Sigmoid colon (tissue), 7 donors: ENCODE data around the gene PPP1R12A. TPM values are rescaled to one million over a fixed set of nuclear protein-coding genes. Genes with fewer than 3 reads are reported as not detected.

Experiments used
- DNase-seq: peaks from one replicate; pipeline ENCODE4 v3.0.0-alpha.2; 2019
- H3K27ac ChIP-seq, 4 donors: fragments of 200-600 bp; sonication (generic); one replicate each; pipeline ENCODE4 v1.5.1; 2016 to 2019; ENCODE audit warnings: mild to moderate bottlenecking in 1 of 4
- H3K27me3 ChIP-seq, 3 donors: fragments of 200-600 bp; sonication (generic); one replicate each; pipeline ENCODE4 v1.5.1; 2019; ENCODE audit warnings: mild to moderate bottlenecking in 1 of 3
- H3K36me3 ChIP-seq, 4 donors: fragments of 200-600 bp; sonication (generic); one replicate each; pipeline ENCODE4 v1.5.1; 2016 to 2019
- H3K4me1 ChIP-seq, 4 donors: fragments of 200-600 bp; sonication (generic); one replicate each; pipeline ENCODE4 v1.5.1; 2017 to 2019
- H3K4me3 ChIP-seq, 4 donors: fragments of 200-600 bp; sonication (generic); one replicate each; pipeline ENCODE4 v1.5.1; 2017 to 2019; ENCODE audit warnings: mild to moderate bottlenecking in 2 of 4, moderate library complexity in 1 of 4
- H3K9me3 ChIP-seq, 4 donors: fragments of 200-600 bp in 3 of 4; sonication (generic) in 3 of 4; one replicate each; pipeline versions ENCODE4 v1.5.1 to v1.6.1; 2013 to 2019
- EP300 ChIP-seq, 4 donors: sonication (generic); formaldehyde crosslinking; IDR thresholded peaks; one replicate each; pipeline ENCODE4 v1.6.1; 2017; ENCODE audit warnings: antibody characterized with exemption in 4 of 4
- POLR2A ChIP-seq, 2 donors: fragments of 450-650 bp; IDR thresholded peaks; one replicate each; pipeline ENCODE4 v1.6.1; 2016; ENCODE audit warnings: antibody characterized with exemption in 2 of 2, mild to moderate bottlenecking in 2 of 2, moderate library complexity in 2 of 2
- POLR2AphosphoS5 ChIP-seq, 4 donors: sonication (generic); formaldehyde crosslinking; IDR thresholded peaks; one replicate each; pipeline ENCODE4 v1.6.1; 2017; ENCODE audit warnings: antibody characterized with exemption in 4 of 4
- WGBS, 2 donors: extraction: QIAGEN DNeasy Blood & Tissue Kit; methylation state at CpG; one replicate each; pipeline ENCODE4 v1.1.7; 2013; 5-methylcytosine and 5-hydroxymethylcytosine counted together
- intact Hi-C: fragments of 100-400 bp; cut with DNase I; formaldehyde crosslinking; loops from one replicate; pipeline ENCODE4 v1.15.1; 2023
- polyA plus RNA-seq, 3 donors: library from polyadenylated mRNA; stranded (reverse); fragments of 200-250 nt; gene quantifications; one replicate each; pipeline ENCODE4 v1.2.3, GENCODE V29; 2013
- total RNA-seq, 4 donors: library from RNA; depleted of rRNA; stranded (reverse); fragments of >200 nt; gene quantifications; one replicate each; pipeline ENCODE4 v1.1.0, GENCODE V29; 2016
- TF ChIP-seq, protein P1 (sequence below), 4 experiments: fragments of 450-650 bp in 3 of 4; fragments of 200-600 bp in 1 of 4; IDR thresholded peaks; one replicate each; pipeline ENCODE4 v1.5.1; 2016 to 2019; ENCODE audit warnings: antibody characterized with exemption in 4 of 4, mild to moderate bottlenecking in 3 of 4, moderate library complexity in 2 of 4
- donor health status: healthy with polysubstance abuse.
- donor health status: Bipolar disorder and iron deficiency.
- donor health status: healthy.

PPP1R12A gene
- total and polyA plus RNA-seq, 7 donors, result 11.4 to 528 (median 326) TPM

DNA sequence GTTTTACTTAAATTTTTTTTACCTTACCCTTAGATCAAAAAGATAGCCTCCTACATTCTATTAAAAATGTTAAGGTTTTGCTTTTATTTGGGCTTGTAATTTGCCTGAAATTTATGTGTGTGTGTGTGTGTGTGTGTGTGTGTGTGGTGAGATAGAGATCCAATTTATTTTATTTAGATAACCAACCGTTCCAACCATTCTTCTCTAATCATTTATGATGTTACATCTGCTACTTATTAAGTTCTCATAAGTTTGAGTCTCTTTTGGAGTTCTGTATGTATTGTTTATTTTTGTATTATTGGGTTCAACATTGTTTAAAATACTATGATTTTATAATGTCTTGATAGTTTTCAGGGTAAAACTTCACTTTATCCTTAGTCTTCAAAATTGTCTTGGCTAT is 173.6 kb downstream of the PPP1R12A start:
- intact Hi-C loops, result no loop called here
- no peaks in the 10 kb centered on the region for H3K36me3 ChIP-seq
- no peak overlapping the region for H3K4me3 ChIP-seq
- no peaks in the 10 kb centered on the region for H3K27me3 ChIP-seq
- H3K27ac ChIP-seq, result no peak overlapping the region
- H3K4me1 ChIP-seq, result no peaks in the 10 kb centered on the region
- no peak for TF ChIP-seq POLR2A (IDR thresholded peaks at IDR 0.05)
- TF ChIP-seq EP300 (IDR thresholded peaks at IDR 0.05), result no peak
- no peak for TF ChIP-seq POLR2AphosphoS5 (IDR thresholded peaks at IDR 0.05)
- TF ChIP-seq, protein P1, sequence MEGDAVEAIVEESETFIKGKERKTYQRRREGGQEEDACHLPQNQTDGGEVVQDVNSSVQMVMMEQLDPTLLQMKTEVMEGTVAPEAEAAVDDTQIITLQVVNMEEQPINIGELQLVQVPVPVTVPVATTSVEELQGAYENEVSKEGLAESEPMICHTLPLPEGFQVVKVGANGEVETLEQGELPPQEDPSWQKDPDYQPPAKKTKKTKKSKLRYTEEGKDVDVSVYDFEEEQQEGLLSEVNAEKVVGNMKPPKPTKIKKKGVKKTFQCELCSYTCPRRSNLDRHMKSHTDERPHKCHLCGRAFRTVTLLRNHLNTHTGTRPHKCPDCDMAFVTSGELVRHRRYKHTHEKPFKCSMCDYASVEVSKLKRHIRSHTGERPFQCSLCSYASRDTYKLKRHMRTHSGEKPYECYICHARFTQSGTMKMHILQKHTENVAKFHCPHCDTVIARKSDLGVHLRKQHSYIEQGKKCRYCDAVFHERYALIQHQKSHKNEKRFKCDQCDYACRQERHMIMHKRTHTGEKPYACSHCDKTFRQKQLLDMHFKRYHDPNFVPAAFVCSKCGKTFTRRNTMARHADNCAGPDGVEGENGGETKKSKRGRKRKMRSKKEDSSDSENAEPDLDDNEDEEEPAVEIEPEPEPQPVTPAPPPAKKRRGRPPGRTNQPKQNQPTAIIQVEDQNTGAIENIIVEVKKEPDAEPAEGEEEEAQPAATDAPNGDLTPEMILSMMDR (IDR thresholded peaks at IDR 0.05), result no peak
- WGBS, 2 donors, result 71 to 73% methylated on average over 1 of the region's 1 CpG
- no peak for DNase-seq
- peaks cover 0 to 9% (median 4%) of the 10 kb centered on the region in 4 donors for H3K9me3 ChIP-seq

DNA sequence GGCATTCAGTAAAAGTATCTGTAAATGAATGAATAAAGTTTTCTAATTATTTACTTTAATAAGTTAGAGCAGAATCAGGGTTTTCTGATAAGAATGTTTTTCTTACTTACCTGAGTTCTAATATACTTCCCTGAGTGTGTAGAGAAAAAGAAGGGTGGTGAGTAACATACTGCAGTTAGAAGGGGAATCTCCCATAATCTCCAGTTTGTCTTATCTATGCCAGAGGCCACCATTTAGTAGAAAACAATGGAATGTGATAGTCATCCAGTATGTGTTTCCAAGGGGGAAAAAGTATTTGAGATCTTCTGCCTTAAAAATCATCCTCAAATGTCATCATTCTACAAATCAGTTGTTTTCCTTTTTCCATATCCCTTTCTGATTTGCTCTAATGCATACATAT is 187.6 kb downstream of the PPP1R12A start:
- Histone ChIP-seq H3K9me3 (no peaks in the 10 kb centered on the region), H3K27me3 (no peaks in the 10 kb centered on the region), H3K4me3 (no peak overlapping the region), H3K27ac (no peak overlapping the region), H3K36me3 (no peaks in the 10 kb centered on the region), H3K4me1 (no peaks in the 10 kb centered on the region)
- TF ChIP-seq POLR2A (IDR thresholded peaks at IDR 0.05) (no peak), EP300 (IDR thresholded peaks at IDR 0.05) (no peak), POLR2AphosphoS5 (IDR thresholded peaks at IDR 0.05) (no peak)
- TF ChIP-seq, protein P1 (IDR thresholded peaks at IDR 0.05), result no peak
- intact Hi-C loops, result no loop called here
- DNase-seq, result no peak

DNA sequence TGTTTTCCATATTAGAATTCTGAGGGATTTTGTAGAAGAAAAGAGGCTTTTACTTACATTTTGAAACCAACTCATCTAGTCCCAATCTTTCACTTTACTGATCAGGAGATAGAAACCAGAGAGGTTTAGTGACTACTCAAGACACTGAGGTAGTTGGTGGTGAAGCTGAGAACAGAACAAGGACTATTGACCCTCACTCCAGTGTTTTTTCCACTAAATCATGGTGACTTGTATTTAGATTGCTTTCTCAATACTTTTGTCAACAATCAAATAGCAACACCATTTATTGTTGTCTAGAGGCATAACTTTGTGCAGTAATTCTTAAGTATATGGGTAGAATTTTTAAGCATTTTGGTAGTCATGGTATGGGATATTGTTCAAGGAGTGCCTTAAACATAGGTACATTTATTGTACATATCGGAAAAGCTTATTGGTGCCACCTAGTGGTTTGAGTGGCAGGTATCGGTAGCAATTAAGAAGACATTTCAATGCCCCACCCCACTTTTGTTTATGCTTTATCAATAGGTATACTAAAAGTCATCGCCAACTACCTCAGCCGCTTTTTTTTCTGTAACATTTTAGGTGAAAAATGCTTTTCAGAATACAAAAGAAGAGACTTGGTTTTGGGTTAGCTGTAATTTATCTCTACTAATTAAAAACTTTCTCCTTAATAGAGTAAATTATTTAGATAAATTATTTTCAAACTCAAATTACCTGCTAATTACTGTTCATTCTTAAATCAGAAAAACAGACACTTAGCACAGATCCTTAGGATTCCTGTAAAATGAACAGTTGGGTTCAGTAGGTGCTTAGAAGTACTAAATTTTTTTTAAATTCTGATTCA is 196.8 kb downstream of the PPP1R12A start:
- 4 to 14% methylated on average over 4 of the region's 4 CpGs for WGBS, 2 donors
- Histone ChIP-seq H3K4me1 (no peaks in the 10 kb centered on the region), H3K27ac (no peak overlapping the region), H3K27me3 (no peaks in the 10 kb centered on the region), H3K36me3 (no peaks in the 10 kb centered on the region), H3K9me3 (no peaks in the 10 kb centered on the region), H3K4me3 (no peak overlapping the region)
- TF ChIP-seq POLR2AphosphoS5 (IDR thresholded peaks at IDR 0.05), result no peak
- TF ChIP-seq, protein P1 (IDR thresholded peaks at IDR 0.05), result peak; percentile 11 to 64 (median 51)
- intact Hi-C loops, result loop anchor here (2.0 to 5.0 kb wide), 2 partner anchors 181 to 329 kb away; no protein-coding TSS in a partner anchor
- no peak for DNase-seq

DNA sequence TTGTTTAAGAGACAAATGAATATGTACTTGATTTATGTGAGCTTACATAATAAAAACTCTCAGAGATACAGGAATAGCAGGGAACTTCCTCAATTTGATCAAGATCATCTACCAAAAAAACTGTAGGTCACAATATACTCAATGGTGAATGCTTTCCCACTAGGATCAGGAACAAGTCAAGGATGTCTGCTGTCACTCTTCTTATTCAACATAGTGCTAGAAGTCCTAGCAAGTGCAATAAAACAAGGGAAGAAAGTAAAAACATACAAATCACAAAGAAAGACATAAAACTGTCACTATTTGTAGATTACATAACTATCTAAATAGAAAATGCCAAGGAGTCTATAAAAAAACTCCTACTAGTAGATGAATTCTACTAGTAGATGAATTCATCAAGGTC is 202.3 kb downstream of the PPP1R12A start:
- TF ChIP-seq POLR2A (IDR thresholded peaks at IDR 0.05), result no peak
- TF ChIP-seq EP300 (IDR thresholded peaks at IDR 0.05), result no peak
- TF ChIP-seq, protein P1 (IDR thresholded peaks at IDR 0.05), result no peak
- TF ChIP-seq POLR2AphosphoS5 (IDR thresholded peaks at IDR 0.05), result no peak
- Histone ChIP-seq H3K4me1 (no peaks in the 10 kb centered on the region), H3K27ac (no peak overlapping the region), H3K4me3 (no peak overlapping the region), H3K36me3 (no peaks in the 10 kb centered on the region), H3K9me3 (no peaks in the 10 kb centered on the region), H3K27me3 (no peaks in the 10 kb centered on the region)
- no peak for DNase-seq
- intact Hi-C loops, result no loop called here

DNA sequence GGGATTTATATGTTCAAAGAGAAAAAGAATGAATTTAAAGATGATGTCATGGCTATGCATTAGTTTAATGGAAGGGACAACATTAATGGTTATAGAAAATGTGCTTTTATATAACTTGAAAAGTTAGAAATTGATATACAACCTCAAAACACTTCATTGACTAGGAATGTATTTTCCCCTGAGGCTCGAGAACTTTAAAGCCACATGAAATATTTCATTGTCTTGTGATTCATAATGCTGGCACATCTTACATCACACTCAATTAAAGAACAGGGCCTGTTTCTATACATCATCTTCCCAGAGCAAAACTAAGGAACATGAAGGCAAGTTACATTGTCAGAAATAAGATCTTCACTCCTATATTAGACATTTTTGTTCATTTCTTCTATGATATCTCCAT is 208.9 kb downstream of the PPP1R12A start:
- no peaks in the 10 kb centered on the region for H3K36me3 ChIP-seq
- intact Hi-C loops, result no loop called here

More for the DNA sequence above, 208.9 kb downstream of the PPP1R12A start:
- WGBS, 2 donors, result 87 to 96% methylated on average over 1 of the region's 1 CpG
- no peak overlapping the region for H3K4me3 ChIP-seq
- no peaks in the 10 kb centered on the region for H3K9me3 ChIP-seq
- DNase-seq, result no peak
- no peak overlapping the region for H3K27ac ChIP-seq
- no peak for TF ChIP-seq EP300 (IDR thresholded peaks at IDR 0.05)
- TF ChIP-seq, protein P1 (IDR thresholded peaks at IDR 0.05), result no peak
- TF ChIP-seq POLR2A (IDR thresholded peaks at IDR 0.05), result no peak
- TF ChIP-seq POLR2AphosphoS5 (IDR thresholded peaks at IDR 0.05), result no peak
- H3K27me3 ChIP-seq, result no peaks in the 10 kb centered on the region
- H3K4me1 ChIP-seq, result no peaks in the 10 kb centered on the region
